ENCODE results near the gene INS. TPM values are rescaled to one million over a fixed set of nuclear protein-coding genes. Genes with fewer than 3 reads are reported as not detected.

The INS gene
- total and polyA plus RNA-seq, 4 donors = 0.16 to 0.37 TPM; not detected in 2

GRCh38 chr11:2134022-2135010 lies 26.7 kb downstream of the INS start:
- Histone ChIP-seq H3K27me3 (ENCODE audit: control insufficient read depth in 4 of 4, insufficient read depth in 4 of 4, low read length in 3 of 4) (no peaks in the 10 kb centered on the region), H3K4me1 (ENCODE audit: control insufficient read depth in 4 of 4, insufficient read depth in 4 of 4, low read length in 3 of 4) (peaks cover 13 to 57% (median 37%) of the 10 kb centered on the region in 4 donors), H3K27ac (ENCODE audit: low read depth in 1 of 2, low read length in 2 of 2) (no peak overlapping the region), H3K4me3 (ENCODE audit: low read depth in 1 of 3, low read length in 3 of 3) (no peak overlapping the region), H3K9ac (ENCODE audit: low read depth in 1 of 2, low read length in 2 of 2) (no peak overlapping the region), H3K9me3 (ENCODE audit: control insufficient read depth in 4 of 4, low read length in 3 of 4) (no peaks in the 10 kb centered on the region), H3K36me3 (ENCODE audit: control insufficient read depth in 4 of 4, insufficient read depth in 3 of 4, low read depth in 1 of 4, low read length in 3 of 4) (peaks cover 5 to 30% (median 21%) of the 10 kb centered on the region in 4 donors)
- 77% methylated on average over 19 of the region's 19 CpGs for WGBS
- DNase-seq (ENCODE audit: low spot score) = no peak
- no peak for TF ChIP-seq GABPA (IDR thresholded peaks at IDR 0.05 in 1 of 2, conservative IDR thresholded peaks at IDR 0.05 in 1 of 2)
- TF ChIP-seq RXRA (IDR thresholded peaks at IDR 0.05) = no peak
- no peak for TF ChIP-seq YY1 (IDR thresholded peaks at IDR 0.05)
- TF ChIP-seq JUND (IDR thresholded peaks at IDR 0.05) = no peak
- no peak for TF ChIP-seq CTCF (IDR thresholded peaks at IDR 0.05; ENCODE audit: low read depth, low read length, missing input control)
- TF ChIP-seq, protein P1, sequence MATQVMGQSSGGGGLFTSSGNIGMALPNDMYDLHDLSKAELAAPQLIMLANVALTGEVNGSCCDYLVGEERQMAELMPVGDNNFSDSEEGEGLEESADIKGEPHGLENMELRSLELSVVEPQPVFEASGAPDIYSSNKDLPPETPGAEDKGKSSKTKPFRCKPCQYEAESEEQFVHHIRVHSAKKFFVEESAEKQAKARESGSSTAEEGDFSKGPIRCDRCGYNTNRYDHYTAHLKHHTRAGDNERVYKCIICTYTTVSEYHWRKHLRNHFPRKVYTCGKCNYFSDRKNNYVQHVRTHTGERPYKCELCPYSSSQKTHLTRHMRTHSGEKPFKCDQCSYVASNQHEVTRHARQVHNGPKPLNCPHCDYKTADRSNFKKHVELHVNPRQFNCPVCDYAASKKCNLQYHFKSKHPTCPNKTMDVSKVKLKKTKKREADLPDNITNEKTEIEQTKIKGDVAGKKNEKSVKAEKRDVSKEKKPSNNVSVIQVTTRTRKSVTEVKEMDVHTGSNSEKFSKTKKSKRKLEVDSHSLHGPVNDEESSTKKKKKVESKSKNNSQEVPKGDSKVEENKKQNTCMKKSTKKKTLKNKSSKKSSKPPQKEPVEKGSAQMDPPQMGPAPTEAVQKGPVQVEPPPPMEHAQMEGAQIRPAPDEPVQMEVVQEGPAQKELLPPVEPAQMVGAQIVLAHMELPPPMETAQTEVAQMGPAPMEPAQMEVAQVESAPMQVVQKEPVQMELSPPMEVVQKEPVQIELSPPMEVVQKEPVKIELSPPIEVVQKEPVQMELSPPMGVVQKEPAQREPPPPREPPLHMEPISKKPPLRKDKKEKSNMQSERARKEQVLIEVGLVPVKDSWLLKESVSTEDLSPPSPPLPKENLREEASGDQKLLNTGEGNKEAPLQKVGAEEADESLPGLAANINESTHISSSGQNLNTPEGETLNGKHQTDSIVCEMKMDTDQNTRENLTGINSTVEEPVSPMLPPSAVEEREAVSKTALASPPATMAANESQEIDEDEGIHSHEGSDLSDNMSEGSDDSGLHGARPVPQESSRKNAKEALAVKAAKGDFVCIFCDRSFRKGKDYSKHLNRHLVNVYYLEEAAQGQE (IDR thresholded peaks at IDR 0.05) = no peak
- no peak for TF ChIP-seq FOXA2 (IDR thresholded peaks at IDR 0.05)
- TF ChIP-seq HNF4G (IDR thresholded peaks at IDR 0.05) = no peak
- TF ChIP-seq FOXA1 (IDR thresholded peaks at IDR 0.05) = no peak
- no peak for TF ChIP-seq SP1 (IDR thresholded peaks at IDR 0.05)
- TF ChIP-seq, protein P2, sequence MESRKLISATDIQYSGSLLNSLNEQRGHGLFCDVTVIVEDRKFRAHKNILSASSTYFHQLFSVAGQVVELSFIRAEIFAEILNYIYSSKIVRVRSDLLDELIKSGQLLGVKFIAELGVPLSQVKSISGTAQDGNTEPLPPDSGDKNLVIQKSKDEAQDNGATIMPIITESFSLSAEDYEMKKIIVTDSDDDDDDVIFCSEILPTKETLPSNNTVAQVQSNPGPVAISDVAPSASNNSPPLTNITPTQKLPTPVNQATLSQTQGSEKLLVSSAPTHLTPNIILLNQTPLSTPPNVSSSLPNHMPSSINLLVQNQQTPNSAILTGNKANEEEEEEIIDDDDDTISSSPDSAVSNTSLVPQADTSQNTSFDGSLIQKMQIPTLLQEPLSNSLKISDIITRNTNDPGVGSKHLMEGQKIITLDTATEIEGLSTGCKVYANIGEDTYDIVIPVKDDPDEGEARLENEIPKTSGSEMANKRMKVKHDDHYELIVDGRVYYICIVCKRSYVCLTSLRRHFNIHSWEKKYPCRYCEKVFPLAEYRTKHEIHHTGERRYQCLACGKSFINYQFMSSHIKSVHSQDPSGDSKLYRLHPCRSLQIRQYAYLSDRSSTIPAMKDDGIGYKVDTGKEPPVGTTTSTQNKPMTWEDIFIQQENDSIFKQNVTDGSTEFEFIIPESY (IDR thresholded peaks at IDR 0.05) = no peak
- TF ChIP-seq HNF4A (conservative IDR thresholded peaks at IDR 0.05) = no peak
- no peak for TF ChIP-seq TAF1 (conservative IDR thresholded peaks at IDR 0.05)
- TF ChIP-seq ATF3 (IDR thresholded peaks at IDR 0.05) = no peak
- TF ChIP-seq NR2F2 (IDR thresholded peaks at IDR 0.05) = no peak
- TF ChIP-seq RAD21 (IDR thresholded peaks at IDR 0.05) = no peak

Measured in liver (tissue), 9 donors.